HEK293 (cell line): ENCODE data around the gene OR1D5.

Experiments
- CTCF ChIA-PET: fragments of 350-600 bp; formaldehyde crosslinking; extraction: SDS; loops from one replicate; lab custom pipeline; 2021; ENCODE audit warnings: antibody characterized with exemption; lab: Yijun Ruan, JAX
- POLR2A ChIA-PET: fragments of 300-600 bp; formaldehyde crosslinking; extraction: SDS; loops from one replicate; lab custom pipeline; 2020; ENCODE audit warnings: antibody characterized with exemption, inconsistent platforms; lab: Yijun Ruan, JAX
- H3K27ac ChIP-seq: fragments of 200-500 bp; sonication (Bioruptor generic); 2 replicates; pipeline ENCODE4 v1.5.1; 2014; ENCODE audit warnings: low read depth, low read length, control low read depth, inconsistent platforms; ENCODE audit errors: extremely low read depth
- H3K36me3 ChIP-seq, 2 experiments: fragments of 200-500 bp in 1 of 2; sonication (Bioruptor generic) in 1 of 2; 1 replicate in 1 of 2; 2 replicates in 1 of 2; pipeline ENCODE4 v1.5.1; 2014 to 2017; ENCODE audit warnings: inconsistent platforms in 2 of 2, low read length in 2 of 2; ENCODE audit not compliant: control insufficient read depth in 2 of 2, insufficient read depth in 1 of 2
- H3K4me1 ChIP-seq: fragments of 200-500 bp; sonication (Bioruptor generic); 2 replicates; pipeline ENCODE4 v1.5.1; 2014; ENCODE audit warnings: mild to moderate bottlenecking, low read length, inconsistent platforms; ENCODE audit not compliant: control insufficient read depth, insufficient read depth
- H3K4me3 ChIP-seq: 2 replicates; pipeline ENCODE4 v1.5.1; 2011; ENCODE audit warnings: low read depth, mild to moderate bottlenecking, control low read depth, low read length, moderate library complexity
- H3K9me3 ChIP-seq: fragments of 200-500 bp; sonication (Bioruptor generic); 2 replicates; pipeline ENCODE4 v1.5.1; 2014; ENCODE audit warnings: low read depth, low read length, inconsistent platforms; ENCODE audit not compliant: control insufficient read depth, insufficient read depth
- GLI2 ChIP-seq: fragments of 450-650 bp; formaldehyde crosslinking; IDR thresholded peaks from 2 replicates; pipeline ENCODE4; 2017; ENCODE audit warnings: missing biosample characterization, missing genetic modification characterization, low read depth, borderline replicate concordance
- ZBTB1 ChIP-seq: fragments of 450-650 bp; formaldehyde crosslinking; IDR thresholded peaks from 2 replicates; pipeline ENCODE4 v1.5.1; 2016; ENCODE audit warnings: missing biosample characterization, missing genetic modification characterization
- ZBTB17 ChIP-seq: fragments of 450-650 bp; formaldehyde crosslinking; IDR thresholded peaks from 2 replicates; pipeline ENCODE4 v1.5.1; 2016; ENCODE audit warnings: missing biosample characterization, missing genetic modification characterization
- ZFHX2 ChIP-seq: fragments of 450-650 bp; formaldehyde crosslinking; conservative IDR thresholded peaks from 2 replicates; pipeline ENCODE4 v1.5.1; 2016; ENCODE audit warnings: missing biosample characterization, missing genetic modification characterization
- ZFP41 ChIP-seq: fragments of 450-650 bp; formaldehyde crosslinking; IDR thresholded peaks from 2 replicates; pipeline ENCODE4 v1.5.1; 2016; ENCODE audit warnings: missing biosample characterization, missing genetic modification characterization, borderline replicate concordance
- ZNF140 ChIP-seq: fragments of 450-650 bp; formaldehyde crosslinking; IDR thresholded peaks from 2 replicates; pipeline ENCODE4 v1.5.1; 2016; ENCODE audit warnings: missing biosample characterization, missing genetic modification characterization
- ZNF155 ChIP-seq: fragments of 450-650 bp; formaldehyde crosslinking; IDR thresholded peaks from 2 replicates; pipeline ENCODE4 v1.5.1; 2016; ENCODE audit warnings: missing biosample characterization, missing genetic modification characterization
- ZNF211 ChIP-seq: fragments of 450-650 bp; formaldehyde crosslinking; IDR thresholded peaks from 2 replicates; pipeline ENCODE4 v1.5.1; 2016; ENCODE audit warnings: low read depth, missing biosample characterization, missing genetic modification characterization
- ZNF248 ChIP-seq: fragments of 450-650 bp; formaldehyde crosslinking; IDR thresholded peaks from 2 replicates; pipeline ENCODE4 v1.5.1; 2017; ENCODE audit warnings: missing biosample characterization, missing genetic modification characterization
- ZNF274 ChIP-seq, 2 experiments: fragments of 200-500 bp in 1 of 2; fragments of 450-650 bp in 1 of 2; sonication (Bioruptor generic) in 1 of 2; formaldehyde crosslinking in 1 of 2; IDR thresholded peaks; 2 replicates each; pipeline versions ENCODE4 v1.5.1 to v1.6.1; 2014 to 2016; ENCODE audit warnings: borderline replicate concordance in 1 of 2, inconsistent platforms in 1 of 2, low read length in 1 of 2, missing biosample characterization in 1 of 2, missing genetic modification characterization in 1 of 2
- ZNF404 ChIP-seq: fragments of 450-650 bp; formaldehyde crosslinking; IDR thresholded peaks from 2 replicates; pipeline ENCODE4 v1.5.1; 2017; ENCODE audit warnings: missing biosample characterization, missing genetic modification characterization
- ZNF48 ChIP-seq: fragments of 450-650 bp; formaldehyde crosslinking; IDR thresholded peaks from 2 replicates; pipeline ENCODE4 v1.5.1; 2016; ENCODE audit warnings: missing biosample characterization, missing genetic modification characterization
- ZNF664 ChIP-seq: fragments of 450-650 bp; formaldehyde crosslinking; IDR thresholded peaks from 2 replicates; pipeline ENCODE4 v1.5.1; 2016; ENCODE audit warnings: missing biosample characterization, missing genetic modification characterization
- ZNF747 ChIP-seq: fragments of 450-650 bp; formaldehyde crosslinking; IDR thresholded peaks from 2 replicates; pipeline ENCODE4 v1.5.1; 2016; ENCODE audit warnings: missing biosample characterization, missing genetic modification characterization
- ZNF785 ChIP-seq: fragments of 450-650 bp; formaldehyde crosslinking; IDR thresholded peaks from 2 replicates; pipeline ENCODE4 v1.5.1; 2016; ENCODE audit warnings: missing biosample characterization, missing genetic modification characterization
- TF ChIP-seq, protein P1 (sequence below): fragments of 450-650 bp; formaldehyde crosslinking; IDR thresholded peaks from 2 replicates; pipeline ENCODE4 v1.5.0; 2017; ENCODE audit warnings: missing biosample characterization, missing genetic modification characterization, borderline replicate concordance
- TF ChIP-seq, protein P2 (sequence below): fragments of 450-650 bp; formaldehyde crosslinking; IDR thresholded peaks from 2 replicates; pipeline ENCODE4 v1.5.1; 2016; ENCODE audit warnings: missing biosample characterization, missing genetic modification characterization, borderline replicate concordance
- TF ChIP-seq, protein P3 (sequence below): fragments of 450-650 bp; formaldehyde crosslinking; IDR thresholded peaks from 2 replicates; pipeline ENCODE4 v1.5.1; 2016; ENCODE audit warnings: missing biosample characterization, missing genetic modification characterization
- TF ChIP-seq, protein P4 (sequence below): fragments of 450-650 bp; formaldehyde crosslinking; IDR thresholded peaks from 2 replicates; pipeline ENCODE4 v1.5.1; 2016; ENCODE audit warnings: missing biosample characterization, missing genetic modification characterization

The OR1D5 gene

DNA sequence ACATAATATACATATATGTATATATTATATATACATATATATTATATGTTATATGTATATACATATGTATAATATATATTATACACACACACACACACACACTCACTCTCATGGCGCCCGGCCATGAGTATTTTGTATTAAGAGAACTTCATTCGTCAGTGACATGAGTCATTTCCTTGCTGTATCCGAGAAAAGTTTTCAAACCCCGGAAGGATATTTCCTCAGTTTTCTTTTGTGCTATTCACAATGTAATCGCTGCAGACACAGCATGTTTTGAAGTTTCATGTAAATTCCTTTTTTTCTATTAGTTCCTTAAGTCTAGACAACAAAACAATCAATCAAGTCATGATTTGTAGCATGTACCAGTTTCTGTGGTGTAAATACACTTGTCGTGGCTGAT, 33.3 kb downstream of the OR1D5 start:
- TF ChIP-seq GLI2 (tag by site-specific recombination) (no peak), ZFHX2 (tag by site-specific recombination) (no peak), ZNF274 (IDR thresholded peaks at IDR 0.05; ENCODE audit: low read length) (no peak), ZNF274 (tag by site-specific recombination; IDR thresholded peaks at IDR 0.05; ENCODE audit: borderline replicate concordance) (no peak), ZNF404 (no peak), ZNF155 (tag by site-specific recombination) (no peak), ZBTB1 (tag by site-specific recombination) (no peak), ZNF140 (no peak), ZNF664 (tag by site-specific recombination) (no peak), ZNF211 (no peak), ZFP41 (no peak), ZNF785 (tag by site-specific recombination) (no peak), ZNF248 (tag by site-specific recombination) (no peak)
- TF ChIP-seq, protein P1, sequence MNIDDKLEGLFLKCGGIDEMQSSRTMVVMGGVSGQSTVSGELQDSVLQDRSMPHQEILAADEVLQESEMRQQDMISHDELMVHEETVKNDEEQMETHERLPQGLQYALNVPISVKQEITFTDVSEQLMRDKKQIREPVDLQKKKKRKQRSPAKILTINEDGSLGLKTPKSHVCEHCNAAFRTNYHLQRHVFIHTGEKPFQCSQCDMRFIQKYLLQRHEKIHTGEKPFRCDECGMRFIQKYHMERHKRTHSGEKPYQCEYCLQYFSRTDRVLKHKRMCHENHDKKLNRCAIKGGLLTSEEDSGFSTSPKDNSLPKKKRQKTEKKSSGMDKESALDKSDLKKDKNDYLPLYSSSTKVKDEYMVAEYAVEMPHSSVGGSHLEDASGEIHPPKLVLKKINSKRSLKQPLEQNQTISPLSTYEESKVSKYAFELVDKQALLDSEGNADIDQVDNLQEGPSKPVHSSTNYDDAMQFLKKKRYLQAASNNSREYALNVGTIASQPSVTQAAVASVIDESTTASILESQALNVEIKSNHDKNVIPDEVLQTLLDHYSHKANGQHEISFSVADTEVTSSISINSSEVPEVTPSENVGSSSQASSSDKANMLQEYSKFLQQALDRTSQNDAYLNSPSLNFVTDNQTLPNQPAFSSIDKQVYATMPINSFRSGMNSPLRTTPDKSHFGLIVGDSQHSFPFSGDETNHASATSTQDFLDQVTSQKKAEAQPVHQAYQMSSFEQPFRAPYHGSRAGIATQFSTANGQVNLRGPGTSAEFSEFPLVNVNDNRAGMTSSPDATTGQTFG (tag by site-specific recombination): no peak
- TF ChIP-seq, protein P2, sequence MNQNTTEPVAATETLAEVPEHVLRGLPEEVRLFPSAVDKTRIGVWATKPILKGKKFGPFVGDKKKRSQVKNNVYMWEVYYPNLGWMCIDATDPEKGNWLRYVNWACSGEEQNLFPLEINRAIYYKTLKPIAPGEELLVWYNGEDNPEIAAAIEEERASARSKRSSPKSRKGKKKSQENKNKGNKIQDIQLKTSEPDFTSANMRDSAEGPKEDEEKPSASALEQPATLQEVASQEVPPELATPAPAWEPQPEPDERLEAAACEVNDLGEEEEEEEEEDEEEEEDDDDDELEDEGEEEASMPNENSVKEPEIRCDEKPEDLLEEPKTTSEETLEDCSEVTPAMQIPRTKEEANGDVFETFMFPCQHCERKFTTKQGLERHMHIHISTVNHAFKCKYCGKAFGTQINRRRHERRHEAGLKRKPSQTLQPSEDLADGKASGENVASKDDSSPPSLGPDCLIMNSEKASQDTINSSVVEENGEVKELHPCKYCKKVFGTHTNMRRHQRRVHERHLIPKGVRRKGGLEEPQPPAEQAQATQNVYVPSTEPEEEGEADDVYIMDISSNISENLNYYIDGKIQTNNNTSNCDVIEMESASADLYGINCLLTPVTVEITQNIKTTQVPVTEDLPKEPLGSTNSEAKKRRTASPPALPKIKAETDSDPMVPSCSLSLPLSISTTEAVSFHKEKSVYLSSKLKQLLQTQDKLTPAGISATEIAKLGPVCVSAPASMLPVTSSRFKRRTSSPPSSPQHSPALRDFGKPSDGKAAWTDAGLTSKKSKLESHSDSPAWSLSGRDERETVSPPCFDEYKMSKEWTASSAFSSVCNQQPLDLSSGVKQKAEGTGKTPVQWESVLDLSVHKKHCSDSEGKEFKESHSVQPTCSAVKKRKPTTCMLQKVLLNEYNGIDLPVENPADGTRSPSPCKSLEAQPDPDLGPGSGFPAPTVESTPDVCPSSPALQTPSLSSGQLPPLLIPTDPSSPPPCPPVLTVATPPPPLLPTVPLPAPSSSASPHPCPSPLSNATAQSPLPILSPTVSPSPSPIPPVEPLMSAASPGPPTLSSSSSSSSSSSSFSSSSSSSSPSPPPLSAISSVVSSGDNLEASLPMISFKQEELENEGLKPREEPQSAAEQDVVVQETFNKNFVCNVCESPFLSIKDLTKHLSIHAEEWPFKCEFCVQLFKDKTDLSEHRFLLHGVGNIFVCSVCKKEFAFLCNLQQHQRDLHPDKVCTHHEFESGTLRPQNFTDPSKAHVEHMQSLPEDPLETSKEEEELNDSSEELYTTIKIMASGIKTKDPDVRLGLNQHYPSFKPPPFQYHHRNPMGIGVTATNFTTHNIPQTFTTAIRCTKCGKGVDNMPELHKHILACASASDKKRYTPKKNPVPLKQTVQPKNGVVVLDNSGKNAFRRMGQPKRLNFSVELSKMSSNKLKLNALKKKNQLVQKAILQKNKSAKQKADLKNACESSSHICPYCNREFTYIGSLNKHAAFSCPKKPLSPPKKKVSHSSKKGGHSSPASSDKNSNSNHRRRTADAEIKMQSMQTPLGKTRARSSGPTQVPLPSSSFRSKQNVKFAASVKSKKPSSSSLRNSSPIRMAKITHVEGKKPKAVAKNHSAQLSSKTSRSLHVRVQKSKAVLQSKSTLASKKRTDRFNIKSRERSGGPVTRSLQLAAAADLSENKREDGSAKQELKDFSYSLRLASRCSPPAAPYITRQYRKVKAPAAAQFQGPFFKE (tag by site-specific recombination): no peak
- Histone ChIP-seq H3K4me3 (no peak overlapping the region), H3K9me3 (no peaks in the 10 kb centered on the region), H3K27ac (no peak overlapping the region), H3K36me3 (peaks cover 0 to 35% of the 10 kb centered on the region in 2 experiments; a peak in 1 of 3 replicates), H3K4me1 (no peaks in the 10 kb centered on the region)
- ChIA-PET POLR2A (no interaction called here), CTCF (interaction anchor here (1.1 to 1.3 kb wide), 2 partner anchors 10 to 13 kb away, joined by 7 read pairs; no protein-coding TSS in a partner anchor)

DNA sequence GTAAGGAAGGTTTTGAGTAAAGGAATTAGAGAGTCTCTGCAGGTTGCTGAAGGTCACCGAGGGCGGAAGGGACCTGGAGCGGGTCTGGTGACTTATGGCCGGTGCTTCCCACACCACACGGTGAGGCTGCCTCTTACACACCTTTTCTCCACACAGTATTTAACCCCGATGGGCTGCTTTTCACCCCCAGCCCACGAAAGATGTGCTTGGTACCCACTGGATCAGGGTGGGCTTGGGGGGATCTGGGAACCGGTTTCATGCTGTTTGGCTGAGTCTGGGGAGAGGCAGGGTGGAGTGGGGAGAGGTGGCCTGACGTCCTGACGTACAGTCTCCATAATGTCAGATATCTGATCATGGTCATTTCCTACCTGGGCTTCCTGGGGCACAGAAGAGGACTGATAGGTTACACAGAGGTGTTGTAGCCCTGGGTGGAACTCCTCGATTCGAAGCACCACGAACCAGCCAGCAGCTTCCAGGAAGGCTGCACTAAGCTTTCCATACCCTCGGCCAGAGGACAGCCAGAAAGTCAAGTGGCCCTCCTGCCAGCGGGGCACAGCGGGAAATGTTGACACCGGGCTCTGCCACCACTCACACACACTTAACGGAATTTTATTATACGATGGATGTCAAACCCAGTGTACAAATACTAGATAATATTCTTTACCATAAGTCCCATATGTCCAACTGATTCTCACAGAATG, 34.0 kb downstream of the OR1D5 start:
- Histone ChIP-seq H3K4me3 (no peak overlapping the region), H3K36me3 (peaks cover 0 to 35% of the 10 kb centered on the region in 2 experiments; a peak in 1 of 3 replicates), H3K9me3 (no peaks in the 10 kb centered on the region; the same call in 1 of the 2 replicates), H3K4me1 (no peaks in the 10 kb centered on the region), H3K27ac (no peak overlapping the region)
- ChIA-PET CTCF (no interaction called here), POLR2A (no interaction called here)
- no peak for TF ChIP-seq ZNF747
- TF ChIP-seq, protein P3, sequence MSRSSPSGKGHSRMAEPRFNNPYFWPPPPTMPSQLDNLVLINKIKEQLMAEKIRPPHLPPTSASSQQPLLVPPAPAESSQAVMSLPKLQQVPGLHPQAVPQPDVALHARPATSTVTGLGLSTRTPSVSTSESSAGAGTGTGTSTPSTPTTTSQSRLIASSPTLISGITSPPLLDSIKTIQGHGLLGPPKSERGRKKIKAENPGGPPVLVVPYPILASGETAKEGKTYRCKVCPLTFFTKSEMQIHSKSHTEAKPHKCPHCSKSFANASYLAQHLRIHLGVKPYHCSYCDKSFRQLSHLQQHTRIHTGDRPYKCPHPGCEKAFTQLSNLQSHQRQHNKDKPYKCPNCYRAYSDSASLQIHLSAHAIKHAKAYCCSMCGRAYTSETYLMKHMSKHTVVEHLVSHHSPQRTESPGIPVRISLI: no peak
- TF ChIP-seq ZNF48 (tag by site-specific recombination): no peak
- TF ChIP-seq, protein P4, sequence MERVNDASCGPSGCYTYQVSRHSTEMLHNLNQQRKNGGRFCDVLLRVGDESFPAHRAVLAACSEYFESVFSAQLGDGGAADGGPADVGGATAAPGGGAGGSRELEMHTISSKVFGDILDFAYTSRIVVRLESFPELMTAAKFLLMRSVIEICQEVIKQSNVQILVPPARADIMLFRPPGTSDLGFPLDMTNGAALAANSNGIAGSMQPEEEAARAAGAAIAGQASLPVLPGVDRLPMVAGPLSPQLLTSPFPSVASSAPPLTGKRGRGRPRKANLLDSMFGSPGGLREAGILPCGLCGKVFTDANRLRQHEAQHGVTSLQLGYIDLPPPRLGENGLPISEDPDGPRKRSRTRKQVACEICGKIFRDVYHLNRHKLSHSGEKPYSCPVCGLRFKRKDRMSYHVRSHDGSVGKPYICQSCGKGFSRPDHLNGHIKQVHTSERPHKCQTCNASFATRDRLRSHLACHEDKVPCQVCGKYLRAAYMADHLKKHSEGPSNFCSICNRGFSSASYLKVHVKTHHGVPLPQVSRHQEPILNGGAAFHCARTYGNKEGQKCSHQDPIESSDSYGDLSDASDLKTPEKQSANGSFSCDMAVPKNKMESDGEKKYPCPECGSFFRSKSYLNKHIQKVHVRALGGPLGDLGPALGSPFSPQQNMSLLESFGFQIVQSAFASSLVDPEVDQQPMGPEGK (tag by site-specific recombination): no peak
- no peak for TF ChIP-seq ZBTB17 (tag by site-specific recombination)
